OCI-LY7 (cell line): ENCODE data around the gene RPSA.

Experiments used
- CTCF ChIP-seq: fragments of 200-600 bp; sonication (generic); conservative IDR thresholded peaks from 2 replicates; pipeline ENCODE4 v1.5.1; 2014; ENCODE audit warnings: mild to moderate bottlenecking, antibody characterized with exemption, low read length, moderate library complexity, mixed read lengths
- EZH2phosphoT487 ChIP-seq: fragments of 200-600 bp; sonication (generic); IDR thresholded peaks from 2 replicates; pipeline ENCODE4 v1.6.1; 2018; ENCODE audit warnings: low read depth, borderline replicate concordance, mild to moderate bottlenecking, mixed run types, antibody characterized with exemption, low read length, moderate library complexity, mixed read lengths

GRCh38 chr3:39410893-39411292, 4.4 kb downstream of the RPSA start:
- no peak for TF ChIP-seq CTCF
- no peak for TF ChIP-seq EZH2phosphoT487
